Vagina (tissue), 2 donors: ENCODE measurements around the gene APOL3.

ENCODE experiments used
- POLR2AphosphoS5 ChIP-seq, 2 donors: sonication (generic); formaldehyde crosslinking; IDR thresholded peaks; one replicate each; pipeline ENCODE4 v1.9.0; 2017; ENCODE audit warnings: antibody characterized with exemption in 2 of 2, mild to moderate bottlenecking in 2 of 2, low read depth in 1 of 2; ENCODE audit not compliant: insufficient read depth in 1 of 2
- TF ChIP-seq, protein P1 (sequence below), 3 experiments: fragments of 450-650 bp in 2 of 3; fragments of 200-600 bp in 1 of 3; sonication (generic) in 1 of 3; IDR thresholded peaks; one replicate each; pipeline ENCODE4 v1.5.1; 2017 to 2019; ENCODE audit warnings: antibody characterized with exemption in 3 of 3, mild to moderate bottlenecking in 2 of 3, moderate library complexity in 2 of 3

DNA sequence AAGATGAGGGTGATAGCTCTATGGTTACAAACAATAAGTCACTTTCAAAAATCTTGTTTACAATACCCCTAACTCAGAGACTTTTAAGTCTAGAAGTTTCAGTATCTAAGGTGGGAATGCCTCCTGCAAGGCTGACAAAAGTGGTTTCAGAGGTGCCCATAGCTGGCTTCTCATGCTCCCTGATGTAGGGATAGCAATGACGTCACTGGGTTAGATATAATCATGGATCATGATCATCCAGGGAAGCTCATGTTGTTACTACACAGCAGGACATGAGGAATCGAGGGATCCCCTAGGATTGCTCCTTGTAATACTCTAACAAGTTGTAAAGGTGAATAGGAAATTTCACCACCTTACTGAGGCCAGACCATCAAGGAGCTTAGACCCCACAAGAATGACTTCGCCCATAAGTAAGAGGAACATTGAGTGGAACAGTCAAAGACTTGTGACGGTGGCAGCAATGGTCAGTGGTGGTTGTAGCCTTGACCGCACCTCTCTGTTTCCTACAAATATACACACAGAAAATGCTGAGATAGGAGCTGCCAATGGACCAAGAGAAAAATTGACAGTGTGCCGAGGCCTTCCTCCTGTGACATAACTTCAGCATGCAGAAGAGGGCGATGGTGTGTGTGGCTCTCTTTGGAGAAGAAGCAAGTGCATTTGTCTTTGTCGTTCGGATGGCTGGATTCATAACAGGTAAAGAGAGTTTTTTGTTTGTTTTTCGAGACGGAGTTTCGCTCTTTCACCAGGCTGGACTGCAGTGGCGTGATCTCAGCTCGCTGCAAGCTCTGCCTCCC lies 25.5 kb upstream of the APOL3 start:
- TF ChIP-seq POLR2AphosphoS5 (IDR thresholded peaks at IDR 0.05; ENCODE audit: insufficient read depth in 1 of 2, low read depth in 1 of 2), result no peak
- TF ChIP-seq, protein P1, sequence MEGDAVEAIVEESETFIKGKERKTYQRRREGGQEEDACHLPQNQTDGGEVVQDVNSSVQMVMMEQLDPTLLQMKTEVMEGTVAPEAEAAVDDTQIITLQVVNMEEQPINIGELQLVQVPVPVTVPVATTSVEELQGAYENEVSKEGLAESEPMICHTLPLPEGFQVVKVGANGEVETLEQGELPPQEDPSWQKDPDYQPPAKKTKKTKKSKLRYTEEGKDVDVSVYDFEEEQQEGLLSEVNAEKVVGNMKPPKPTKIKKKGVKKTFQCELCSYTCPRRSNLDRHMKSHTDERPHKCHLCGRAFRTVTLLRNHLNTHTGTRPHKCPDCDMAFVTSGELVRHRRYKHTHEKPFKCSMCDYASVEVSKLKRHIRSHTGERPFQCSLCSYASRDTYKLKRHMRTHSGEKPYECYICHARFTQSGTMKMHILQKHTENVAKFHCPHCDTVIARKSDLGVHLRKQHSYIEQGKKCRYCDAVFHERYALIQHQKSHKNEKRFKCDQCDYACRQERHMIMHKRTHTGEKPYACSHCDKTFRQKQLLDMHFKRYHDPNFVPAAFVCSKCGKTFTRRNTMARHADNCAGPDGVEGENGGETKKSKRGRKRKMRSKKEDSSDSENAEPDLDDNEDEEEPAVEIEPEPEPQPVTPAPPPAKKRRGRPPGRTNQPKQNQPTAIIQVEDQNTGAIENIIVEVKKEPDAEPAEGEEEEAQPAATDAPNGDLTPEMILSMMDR (IDR thresholded peaks at IDR 0.05), result no peak
